Stomach (tissue), 19 donors: ENCODE data around the gene HP. TPM values are rescaled to one million over a fixed set of nuclear protein-coding genes. Genes with fewer than 3 reads are reported as not detected.
"Not testable (repeated sequence)": the region's sequence is repeated elsewhere in the genome, so short reads cannot be mapped to it uniquely, and the experiment has no call there.

Source experiments
- DNase-seq, 2 donors: peaks; one replicate each; pipeline versions ENCODE4 v3.0.0 to v3.0.0-alpha.2; 2013 to 2019
- H3K27ac ChIP-seq, 5 donors: fragments of 200-600 bp in 4 of 5; sonication (generic) in 4 of 5; one replicate each; pipeline ENCODE4 v1.5.1; 2013 to 2019; ENCODE audit warnings: mild to moderate bottlenecking in 1 of 5, moderate library complexity in 1 of 5
- H3K27me3 ChIP-seq, 3 donors: fragments of 200-600 bp; sonication (generic); one replicate each; pipeline ENCODE4 v1.5.1; 2017 to 2019; ENCODE audit warnings: mixed run types in 1 of 3
- H3K36me3 ChIP-seq, 4 donors: fragments of 200-600 bp; sonication (generic); 1 replicate in 3 of 4; 2 replicates in 1 of 4; pipeline ENCODE4 v1.5.1; 2016 to 2019
- H3K4me1 ChIP-seq, 4 donors: fragments of 200-600 bp; sonication (generic); one replicate each; pipeline ENCODE4 v1.5.1; 2016 to 2019
- H3K4me3 ChIP-seq, 4 donors: fragments of 200-600 bp; sonication (generic) in 3 of 4; one replicate each; pipeline ENCODE4 v1.5.1; 2016 to 2019; ENCODE audit warnings: mild to moderate bottlenecking in 1 of 4
- H3K9me3 ChIP-seq, 4 donors: fragments of 200-600 bp; sonication (generic); one replicate each; pipeline ENCODE4 v1.5.1; 2016 to 2019
- EP300 ChIP-seq: sonication (generic); formaldehyde crosslinking; IDR thresholded peaks from one replicate; pipeline ENCODE4 v1.6.1; 2017; ENCODE audit warnings: antibody characterized with exemption
- POLR2A ChIP-seq, 4 donors: fragments of 450-650 bp; IDR thresholded peaks; one replicate each; pipeline ENCODE4 v1.6.1; 2016; ENCODE audit warnings: antibody characterized with exemption in 4 of 4, control low read depth in 2 of 4, mild to moderate bottlenecking in 1 of 4, moderate library complexity in 1 of 4
- POLR2AphosphoS5 ChIP-seq, 3 donors: sonication (generic); formaldehyde crosslinking; IDR thresholded peaks; one replicate each; pipeline ENCODE4 v1.6.1; 2016; ENCODE audit warnings: antibody characterized with exemption in 3 of 3
- whole genome bisulfite sequencing, 5 donors: extraction: QIAGEN DNeasy Blood & Tissue Kit in 3 of 5; methylation state at CpG; one replicate each; pipeline versions ENCODE4 v1.1.5 to v1.1.7; 2013 to 2018; 5-methylcytosine and 5-hydroxymethylcytosine counted together
- intact Hi-C: fragments of 100-400 bp; cut with DNase I; formaldehyde crosslinking; loops from one replicate; pipeline ENCODE4 v1.15.1; 2023; ENCODE audit warnings: low total_unique reads
- long read RNA-seq, 10 donors: transcript quantifications; one replicate each; lab custom pipeline, GENCODE V29; 2026
- polyA plus RNA-seq, 3 donors: library from polyadenylated mRNA; stranded (reverse); fragments of 200-250 nt; gene quantifications; one replicate each; pipeline ENCODE4 v1.2.3, GENCODE V29; 2013
- total RNA-seq, 5 donors: library from RNA; depleted of rRNA; stranded (reverse); fragments of >200 nt; gene quantifications; one replicate each; pipeline versions ENCODE4 v1.1.0 to v1.2.3, GENCODE V29; 2014 to 2016
- TF ChIP-seq, protein P1 (sequence below), 7 experiments: fragments of 450-650 bp in 4 of 7; fragments of 200-600 bp in 3 of 7; sonication (generic) in 3 of 7; IDR thresholded peaks; one replicate each; pipeline ENCODE4 v1.5.1; 2016 to 2019; ENCODE audit warnings: antibody characterized with exemption in 7 of 7, control low read depth in 2 of 7, mild to moderate bottlenecking in 1 of 7
- donor health status: healthy with polysubstance abuse.
- donor health status: Bipolar disorder and iron deficiency.
- donor health status: healthy.

The HP gene, protein sequence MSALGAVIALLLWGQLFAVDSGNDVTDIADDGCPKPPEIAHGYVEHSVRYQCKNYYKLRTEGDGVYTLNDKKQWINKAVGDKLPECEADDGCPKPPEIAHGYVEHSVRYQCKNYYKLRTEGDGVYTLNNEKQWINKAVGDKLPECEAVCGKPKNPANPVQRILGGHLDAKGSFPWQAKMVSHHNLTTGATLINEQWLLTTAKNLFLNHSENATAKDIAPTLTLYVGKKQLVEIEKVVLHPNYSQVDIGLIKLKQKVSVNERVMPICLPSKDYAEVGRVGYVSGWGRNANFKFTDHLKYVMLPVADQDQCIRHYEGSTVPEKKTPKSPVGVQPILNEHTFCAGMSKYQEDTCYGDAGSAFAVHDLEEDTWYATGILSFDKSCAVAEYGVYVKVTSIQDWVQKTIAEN
- total RNA-seq (1 to 10 TPM in 2 of 5 donors, not detected in 3; 3.3 to 8.8 TPM), polyA plus RNA-seq (1 to 10 TPM; 1.6 to 8.0 (median 2.9) TPM)
- long read RNA-seq, donor 1, result 0 reads
- long read RNA-seq, donor 2, partial matches to known transcripts, result 0 of 1 reads
- long read RNA-seq, donor 2, other reads (novel, unspliced or antisense), result 0 of 1 reads
- long read RNA-seq, donor 3, result 0 reads
- long read RNA-seq, donor 4, result 0 reads
- long read RNA-seq, donor 5, result 0 reads
- long read RNA-seq, donor 6, result 0 reads
- long read RNA-seq, donor 7, result 0 reads
- long read RNA-seq, donor 8, result 0 reads
- long read RNA-seq, donor 9, result 0 reads
- long read RNA-seq, donor 10, result 0 reads

DNA sequence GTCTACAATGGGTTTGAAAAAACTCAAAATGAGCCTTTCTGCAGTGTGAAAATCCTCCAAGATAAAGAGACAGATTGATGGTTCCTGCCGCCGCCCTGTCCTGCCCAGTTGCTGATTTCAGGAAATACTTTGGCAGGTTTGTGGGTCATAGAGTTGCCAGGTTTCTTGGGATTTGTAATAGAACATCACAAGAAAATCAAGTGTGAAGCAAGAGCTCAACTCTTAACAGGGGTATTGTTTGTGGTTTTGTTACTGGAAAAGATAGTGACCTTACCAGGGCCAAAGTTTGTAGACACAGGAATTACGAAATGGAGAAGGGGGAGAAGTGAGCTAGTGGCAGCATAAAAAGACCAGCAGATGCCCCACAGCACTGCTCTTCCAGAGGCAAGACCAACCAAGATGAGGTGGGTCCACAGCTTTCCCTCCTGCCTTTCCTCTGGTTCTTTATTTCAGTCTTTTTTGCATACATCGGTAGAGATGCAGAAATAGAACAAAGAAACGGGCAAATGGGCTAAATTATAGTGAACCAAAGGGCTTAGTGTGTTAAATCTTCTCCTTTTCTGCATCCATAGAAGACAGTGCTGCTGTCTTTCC is at the start of gene HP:
HP (plus strand) TSS at position 252 of the 594 bp plus-strand sequence; CDS start at position 400, 148 bp downstream.
- DNase-seq, intact Hi-C loops, H3K27ac ChIP-seq, H3K9me3 ChIP-seq, H3K4me3 ChIP-seq, H3K4me1 ChIP-seq, H3K27me3 ChIP-seq, H3K36me3 ChIP-seq: not testable (repeated sequence)
- 63 to 81% (median 76%) methylated on average over 5 of the region's 5 CpGs for WGBS, 5 donors

DNA sequence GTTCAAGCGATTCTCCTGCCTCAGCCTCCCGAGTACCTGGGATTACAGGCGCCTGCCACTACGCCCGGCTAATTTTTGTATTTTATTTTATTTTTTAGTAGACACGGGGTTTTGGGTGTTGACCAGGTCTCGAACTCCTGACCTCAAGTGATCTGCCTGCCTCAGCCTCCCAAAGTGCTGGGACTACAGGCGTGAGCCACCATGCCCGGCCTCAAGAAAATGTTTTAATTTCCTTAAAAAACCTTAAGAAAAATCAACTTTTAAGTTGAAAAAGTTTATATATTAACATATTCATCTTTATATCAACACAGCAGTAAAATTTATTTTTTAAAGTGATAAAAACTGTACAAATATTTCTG is 46.3 kb upstream of the HP start:
- intact Hi-C loops, DNase-seq, H3K27me3 ChIP-seq, H3K9me3 ChIP-seq: not testable (repeated sequence)
- peak overlapping the region; percentile 89 to 99 (median 95) for H3K4me3 ChIP-seq
- WGBS, 5 donors, result 70 to 81% (median 73%) methylated on average over 9 of the region's 9 CpGs
- H3K27ac ChIP-seq, result peak overlapping the region in 3 of 5 donors; percentile 5 to 74 (median 68)
- peaks cover 0 to 13% (median 9%) of the 10 kb centered on the region in 4 donors for H3K36me3 ChIP-seq
- H3K4me1 ChIP-seq, result peaks cover 4 to 16% (median 10%) of the 10 kb centered on the region in 4 donors

DNA sequence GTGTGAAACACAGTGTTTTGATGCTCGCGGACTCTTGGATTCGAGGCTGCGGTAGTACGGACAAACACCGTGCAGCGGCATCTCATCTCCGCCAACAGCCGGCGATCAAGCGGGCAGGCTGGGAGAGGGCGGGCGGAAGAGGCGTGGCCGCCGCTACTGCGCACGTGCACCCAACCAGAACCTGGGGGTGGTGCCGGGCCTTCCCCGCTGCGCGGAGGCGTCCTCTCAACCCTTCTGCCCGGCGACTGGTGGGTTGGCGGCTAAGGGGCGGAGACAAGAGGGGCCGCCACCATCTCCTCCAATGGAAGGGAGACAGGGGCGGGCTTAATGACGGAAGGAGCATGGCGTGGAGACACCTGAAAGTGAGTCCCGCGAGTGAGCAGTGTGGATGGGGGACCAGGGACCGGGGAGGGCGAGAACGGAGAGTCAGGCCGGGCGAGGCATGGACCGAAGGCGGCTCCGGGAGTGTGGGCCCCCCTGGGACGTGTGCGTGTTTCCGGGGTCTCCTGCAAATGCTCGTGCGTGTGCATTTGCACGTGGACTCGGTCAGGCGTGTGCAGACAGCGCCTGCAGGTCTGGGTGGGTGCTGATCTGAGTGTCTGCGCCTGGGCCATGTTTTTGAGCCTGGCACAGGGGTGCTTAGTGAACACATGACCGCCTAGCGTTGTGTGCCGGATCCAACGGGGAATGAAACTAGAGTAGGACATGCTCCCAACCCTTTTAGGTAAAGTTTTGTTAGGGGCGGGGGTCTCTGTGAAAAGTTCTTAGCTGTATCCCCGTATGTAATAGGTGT is 45.7 kb upstream of the HP start, which contains the start of gene DHODH:
DHODH (plus strand) TSS at position 321 of the 793 bp plus-strand sequence; CDS start at position 342, 21 bp downstream.
- Histone ChIP-seq H3K9me3 (no peaks in the 10 kb centered on the region), H3K4me1 (peaks cover 4 to 19% (median 14%) of the 10 kb centered on the region in 4 donors), H3K4me3 (peak within 1 kb of the TSS; percentile 89 to 99 (median 95)), H3K36me3 (peaks cover 0 to 18% (median 14%) of the 10 kb centered on the region in 4 donors), H3K27me3 (no peaks in the 10 kb centered on the region), H3K27ac (peak within 1 kb of the TSS; percentile 32 to 82 (median 74))
- TF ChIP-seq POLR2A (IDR thresholded peaks at IDR 0.05) (no peak), POLR2AphosphoS5 (IDR thresholded peaks at IDR 0.05) (peak; percentile 65 to 86 (median 66)), EP300 (no peak)
- TF ChIP-seq, protein P1, sequence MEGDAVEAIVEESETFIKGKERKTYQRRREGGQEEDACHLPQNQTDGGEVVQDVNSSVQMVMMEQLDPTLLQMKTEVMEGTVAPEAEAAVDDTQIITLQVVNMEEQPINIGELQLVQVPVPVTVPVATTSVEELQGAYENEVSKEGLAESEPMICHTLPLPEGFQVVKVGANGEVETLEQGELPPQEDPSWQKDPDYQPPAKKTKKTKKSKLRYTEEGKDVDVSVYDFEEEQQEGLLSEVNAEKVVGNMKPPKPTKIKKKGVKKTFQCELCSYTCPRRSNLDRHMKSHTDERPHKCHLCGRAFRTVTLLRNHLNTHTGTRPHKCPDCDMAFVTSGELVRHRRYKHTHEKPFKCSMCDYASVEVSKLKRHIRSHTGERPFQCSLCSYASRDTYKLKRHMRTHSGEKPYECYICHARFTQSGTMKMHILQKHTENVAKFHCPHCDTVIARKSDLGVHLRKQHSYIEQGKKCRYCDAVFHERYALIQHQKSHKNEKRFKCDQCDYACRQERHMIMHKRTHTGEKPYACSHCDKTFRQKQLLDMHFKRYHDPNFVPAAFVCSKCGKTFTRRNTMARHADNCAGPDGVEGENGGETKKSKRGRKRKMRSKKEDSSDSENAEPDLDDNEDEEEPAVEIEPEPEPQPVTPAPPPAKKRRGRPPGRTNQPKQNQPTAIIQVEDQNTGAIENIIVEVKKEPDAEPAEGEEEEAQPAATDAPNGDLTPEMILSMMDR (IDR thresholded peaks at IDR 0.05), result peak in 3 of 7 experiments; percentile 7 to 13 (median 8)
- intact Hi-C loops, result no loop called here
- WGBS, 5 donors, result 0 to 1% (median 0%) methylated on average over 54 to 57 of the region's 57 CpGs
- peak; percentile 98 to 99 for DNase-seq

DNA sequence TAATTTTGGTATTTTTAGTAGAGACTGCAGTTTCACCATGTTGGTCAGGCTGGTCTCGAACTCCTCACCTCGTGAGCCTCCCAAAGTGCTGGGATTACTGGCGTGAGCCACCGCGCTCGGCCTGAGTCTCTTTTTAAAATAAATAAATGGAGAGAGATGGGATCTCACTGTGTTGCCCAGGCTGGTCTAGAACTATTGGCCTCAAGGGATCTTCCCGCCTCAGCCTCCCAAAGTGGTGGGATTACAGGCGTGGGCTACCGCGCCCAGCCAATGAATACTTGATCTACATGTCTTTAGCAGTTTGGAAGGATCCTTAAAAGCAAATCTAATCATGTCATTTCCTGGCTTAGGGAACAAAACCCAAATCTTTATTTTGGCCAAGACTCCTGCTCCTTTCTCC is 44.5 kb upstream of the HP start:
- no peak for TF ChIP-seq POLR2A (IDR thresholded peaks at IDR 0.05)
- TF ChIP-seq EP300, result no peak
- intact Hi-C loops, result no loop called here
- H3K9me3 ChIP-seq, result no peaks in the 10 kb centered on the region
- H3K4me3 ChIP-seq, result no peak overlapping the region
- DNase-seq, result no peak
- H3K4me1 ChIP-seq, result peaks cover 4 to 31% (median 21%) of the 10 kb centered on the region in 4 donors
- WGBS, 5 donors, result 96 to 98% (median 97%) methylated on average over 10 of the region's 10 CpGs
- H3K27me3 ChIP-seq, result no peaks in the 10 kb centered on the region
- no peak overlapping the region for H3K27ac ChIP-seq
- H3K36me3 ChIP-seq, result peaks cover 0 to 18% (median 15%) of the 10 kb centered on the region in 4 donors

DNA sequence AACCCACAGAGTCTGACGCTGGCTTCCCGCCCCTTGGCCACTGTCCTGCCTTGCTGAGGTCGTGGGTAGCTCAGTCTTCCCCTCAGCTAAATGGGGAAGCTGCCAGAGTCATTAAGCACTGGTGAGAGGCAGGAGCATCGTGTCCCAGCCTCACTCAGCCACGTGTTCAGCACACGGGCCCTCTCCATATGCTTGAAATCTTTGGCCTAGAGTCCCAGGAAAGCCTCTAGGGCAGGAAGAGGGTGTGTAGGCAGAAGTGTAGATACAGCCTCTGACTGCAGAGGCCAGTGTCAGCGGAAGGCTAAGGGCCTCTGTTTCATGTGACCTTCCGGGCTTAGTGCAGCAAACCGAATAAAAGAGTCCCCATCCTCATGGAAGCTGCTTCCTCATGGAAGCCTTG is 41.7 kb upstream of the HP start:
- 77 to 81% (median 78%) methylated on average over 9 of the region's 9 CpGs for WGBS, 5 donors
- no peak for DNase-seq
- no peaks in the 10 kb centered on the region for H3K27me3 ChIP-seq
- H3K4me1 ChIP-seq, result peaks cover 4 to 36% (median 25%) of the 10 kb centered on the region in 4 donors
- peaks cover 10 to 44% (median 36%) of the 10 kb centered on the region in 4 donors for H3K36me3 ChIP-seq
- H3K27ac ChIP-seq, result no peak overlapping the region
- TF ChIP-seq, protein P1 (IDR thresholded peaks at IDR 0.05), result no peak
- TF ChIP-seq POLR2A (IDR thresholded peaks at IDR 0.05), result no peak
- TF ChIP-seq POLR2AphosphoS5 (IDR thresholded peaks at IDR 0.05), result no peak
- TF ChIP-seq EP300, result no peak
- H3K4me3 ChIP-seq, result no peak overlapping the region
- intact Hi-C loops, result no loop called here
- no peaks in the 10 kb centered on the region for H3K9me3 ChIP-seq
